IMR-90 (cell line): ENCODE measurements around the gene RMND1. TPM values are rescaled to one million over a fixed set of nuclear protein-coding genes. Genes with fewer than 3 reads are reported as not detected.
A peak's percentile ranks its signal among the peaks of the same experiment; 100 is the strongest.

ENCODE experiments used
- ATAC-seq: fragments of 200-7000 bp; cut with Tn5 transposase; 2 replicates; pipeline ENCODE4 v1.9.1; 2020; ENCODE audit warnings: low read depth, mild to moderate bottlenecking, moderate library complexity
- BruUV-seq: library from RNA; stranded (reverse); fragments of 400-500 nt; replicated peaks from 2 replicates; lab custom pipeline; 2021; lab: Mats Ljungman, UMichigan
- CTCF ChIA-PET: fragments of 300-600 bp; formaldehyde crosslinking; extraction: SDS; loops from one replicate; lab custom pipeline; 2021; ENCODE audit warnings: antibody characterized with exemption; lab: Yijun Ruan, JAX
- POLR2A ChIA-PET: fragments of 300-600 bp; sonication (Branson Sonifier 250); formaldehyde crosslinking; loops from one replicate; lab custom pipeline; 2022; ENCODE audit warnings: antibody characterized with exemption; ENCODE audit not compliant: unreplicated experiment; lab: Charles Lee
- DNase-seq: peaks from one replicate; pipeline ENCODE4 v3.0.0; 2013
- H2AFZ ChIP-seq: replicated peaks from 2 replicates; pipeline ENCODE3; 2013; ENCODE audit warnings: low read length, mild to moderate bottlenecking; ENCODE audit not compliant: poor library complexity
- H2AK5ac ChIP-seq: 2 replicates; pipeline ENCODE4 v1.6.1; 2013; ENCODE audit warnings: low read depth, low read length, inconsistent platforms
- H2AK9ac ChIP-seq: replicated peaks from 2 replicates; pipeline ENCODE3; 2013; ENCODE audit warnings: mild to moderate bottlenecking, low read depth, low read length, moderate library complexity; ENCODE audit not compliant: poor library complexity
- H2BK120ac ChIP-seq: 2 replicates; pipeline ENCODE4 v1.6.1; 2013; ENCODE audit warnings: low read depth, low read length, inconsistent platforms
- H2BK15ac ChIP-seq: 3 replicates; pipeline ENCODE4 v1.6.1; 2013; ENCODE audit warnings: low read depth, low read length, inconsistent platforms
- H2BK20ac ChIP-seq: 2 replicates; pipeline ENCODE4 v1.6.1; 2013; ENCODE audit warnings: low read depth, mild to moderate bottlenecking, inconsistent platforms, low read length, moderate library complexity
- H2BK5ac ChIP-seq: 2 replicates; pipeline ENCODE4 v1.6.1; 2013; ENCODE audit warnings: mild to moderate bottlenecking, low read depth, low read length, inconsistent platforms; ENCODE audit not compliant: poor library complexity, severe bottlenecking
- H3K14ac ChIP-seq: replicated peaks from 2 replicates; pipeline ENCODE4 v1.6.1; 2013; ENCODE audit warnings: low read depth, low read length, inconsistent platforms
- H3K18ac ChIP-seq: 2 replicates; pipeline ENCODE4 v1.6.1; 2013; ENCODE audit warnings: low read depth, low read length, control low read depth
- H3K23ac ChIP-seq: 2 replicates; pipeline ENCODE4 v1.6.1; 2013; ENCODE audit warnings: low read depth, low read length, inconsistent platforms
- H3K27ac ChIP-seq: 2 replicates; pipeline ENCODE4 v1.5.1; 2013; ENCODE audit warnings: mild to moderate bottlenecking, control low read depth, low read length; ENCODE audit not compliant: insufficient read depth
- H3K27me3 ChIP-seq: 2 replicates; pipeline ENCODE4 v1.6.1; 2013; ENCODE audit warnings: low read length; ENCODE audit not compliant: control insufficient read depth, insufficient read depth
- H3K36me3 ChIP-seq: 2 replicates; pipeline ENCODE4 v1.6.1; 2013; ENCODE audit warnings: low read length, mixed read lengths; ENCODE audit not compliant: control insufficient read depth, insufficient read depth
- H3K4ac ChIP-seq: 2 replicates; pipeline ENCODE4 v1.6.1; 2013; ENCODE audit warnings: low read depth, low read length, inconsistent platforms
- H3K4me1 ChIP-seq: 2 replicates; pipeline ENCODE4 v1.6.1; 2013; ENCODE audit warnings: low read length, mixed read lengths; ENCODE audit not compliant: control insufficient read depth, insufficient read depth
- H3K4me2 ChIP-seq: 2 replicates; pipeline ENCODE4 v1.6.1; 2013; ENCODE audit warnings: low read depth, mild to moderate bottlenecking, control low read depth, low read length, moderate library complexity
- H3K4me3 ChIP-seq: 2 replicates; pipeline ENCODE4 v1.5.1; 2013; ENCODE audit warnings: low read depth, mild to moderate bottlenecking, control low read depth, low read length, moderate library complexity; ENCODE audit not compliant: insufficient read depth
- H3K56ac ChIP-seq: 2 replicates; pipeline ENCODE4 v1.6.1; 2013; ENCODE audit warnings: low read length, inconsistent platforms; ENCODE audit not compliant: insufficient read depth; ENCODE audit errors: extremely low read depth
- H3K79me1 ChIP-seq, 2 experiments: 2 replicates each; pipeline ENCODE4 v1.6.1; 2013; ENCODE audit warnings: low read length in 2 of 2, inconsistent platforms in 1 of 2, low read depth in 1 of 2
- H3K9ac ChIP-seq: 2 replicates; pipeline ENCODE4 v1.6.1; 2013; ENCODE audit warnings: low read depth, low read length, control low read depth
- H3K9me1 ChIP-seq: 2 replicates; pipeline ENCODE4 v1.6.1; 2013; ENCODE audit warnings: low read length, inconsistent platforms; ENCODE audit not compliant: insufficient read depth
- H3K9me3 ChIP-seq: 2 replicates; pipeline ENCODE4 v1.6.1; 2013; ENCODE audit warnings: low read length; ENCODE audit not compliant: control insufficient read depth, insufficient read depth
- H4K20me1 ChIP-seq: 2 replicates; pipeline ENCODE4 v1.6.1; 2013; ENCODE audit warnings: low read length, inconsistent platforms; ENCODE audit not compliant: insufficient read depth
- H4K5ac ChIP-seq: 2 replicates; pipeline ENCODE4 v1.6.1; 2013; ENCODE audit warnings: mild to moderate bottlenecking, low read depth, low read length, control low read depth
- H4K8ac ChIP-seq, 2 experiments: 2 replicates each; pipeline ENCODE4 v1.6.1; 2013; ENCODE audit warnings: low read depth in 2 of 2, low read length in 2 of 2, control low read depth in 1 of 2, inconsistent platforms in 1 of 2
- H4K91ac ChIP-seq: 2 replicates; pipeline ENCODE4 v1.6.1; 2013; ENCODE audit warnings: low read depth, low read length, inconsistent platforms; ENCODE audit not compliant: insufficient read depth
- CEBPB ChIP-seq: IDR thresholded peaks from 2 replicates; pipeline ENCODE4 v1.6.1; 2012; ENCODE audit warnings: low read depth, low read length, improper control_type of control experiment
- FOS ChIP-seq: fragments of 150-350 bp; IDR thresholded peaks from 2 replicates; pipeline ENCODE4 v1.6.1; 2016; ENCODE audit warnings: low read depth, low read length
- MXI1 ChIP-seq: IDR thresholded peaks from 2 replicates; pipeline ENCODE4 v1.6.1; 2012; ENCODE audit warnings: low read depth, mild to moderate bottlenecking, low read length, moderate library complexity, borderline replicate concordance
- POLR2A ChIP-seq: IDR thresholded peaks from 2 replicates; pipeline ENCODE4 v1.6.1; 2012; ENCODE audit warnings: mild to moderate bottlenecking, low read depth, low read length
- RAD21 ChIP-seq: IDR thresholded peaks from 2 replicates; pipeline ENCODE4 v1.6.1; 2012; ENCODE audit warnings: low read length, improper control_type of control experiment
- RFX5 ChIP-seq: IDR thresholded peaks from 2 replicates; pipeline ENCODE4 v1.8.0; 2012; ENCODE audit warnings: low read depth, mild to moderate bottlenecking, low read length, moderate library complexity
- dilution Hi-C: fragments of 300-500 bp; cut with HindIII; formaldehyde crosslinking; loops from one replicate; pipeline ENCODE4 v1.14.3; 2018; ENCODE audit warnings: low sequenced_read_pairs; ENCODE audit not compliant: unreplicated experiment
- in situ Hi-C: fragments of 300-500 bp; cut with MboI; formaldehyde crosslinking; loops from 3 replicates; pipeline ENCODE4 v1.14.3; 2019; ENCODE audit warnings: low sequenced_read_pairs, inconsistent platforms, mixed read lengths
- intact Hi-C: fragments of 100-400 bp; cut with micrococcal nuclease; formaldehyde crosslinking; loops from 2 replicates; pipeline ENCODE4 v1.10.0; 2022
- polyA plus RNA-seq, 3 experiments: library from polyadenylated mRNA; depleted of rRNA; stranded (reverse); fragments of >200 nt; gene quantifications; 2 replicates each; pipeline ENCODE4 v1.2.3, GENCODE V29; 2012; ENCODE audit warnings: low replicate concordance in 1 of 3
- total RNA-seq: library from RNA; depleted of rRNA; stranded (reverse); fragments of >200 nt; gene quantifications from 2 replicates; pipeline ENCODE4 v1.2.3, GENCODE V29; 2012
- TF ChIP-seq, protein P1 (sequence below): fragments of 150-350 bp; IDR thresholded peaks from 2 replicates; pipeline ENCODE4 v1.6.1; 2017; ENCODE audit warnings: mild to moderate bottlenecking, antibody characterized with exemption, low read length, low read depth
- TF ChIP-seq, protein P2 (sequence below): fragments of 150-350 bp; IDR thresholded peaks from 2 replicates; pipeline ENCODE4 v1.6.1; 2016; ENCODE audit warnings: low read depth, mild to moderate bottlenecking, low read length, moderate library complexity, borderline replicate concordance

RMND1 gene
- total and polyA plus RNA-seq, 2 of the 4 experiments (the other 2 are of a cell fraction) = 13.1 to 24.6 TPM

DNA sequence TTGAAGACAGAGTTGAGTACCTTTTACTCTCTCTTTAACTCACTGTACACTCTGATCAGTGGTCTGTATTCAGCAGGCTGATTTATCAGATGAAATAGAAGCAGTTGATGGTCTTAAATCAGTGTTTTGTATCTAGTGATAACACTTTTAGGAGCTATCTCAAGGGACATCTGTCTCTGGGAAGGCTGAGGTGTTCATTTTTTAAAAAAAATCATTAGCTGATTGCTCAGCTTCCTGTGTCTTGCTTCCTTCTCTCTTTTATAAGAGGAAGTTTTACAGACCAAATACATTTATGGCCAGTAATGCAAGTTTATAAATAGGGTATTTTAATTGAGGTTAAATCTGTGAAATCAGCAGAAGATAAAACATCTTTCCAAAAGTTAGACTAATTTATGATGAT, 29.9 kb upstream of the RMND1 start:
- 0 out of 2 replicates have a peak, but pooled peaks cover 3% of the 10 kb centered on the region for H3K9me1 ChIP-seq
- no peak overlapping the region for H3K9ac ChIP-seq
- H3K9me3 ChIP-seq = no peaks in the 10 kb centered on the region
- H3K18ac ChIP-seq = peak overlapping the region; percentile 81; the same call in 1 of the 2 replicates
- no peaks in the 10 kb centered on the region for H4K20me1 ChIP-seq
- H4K5ac ChIP-seq = peak overlapping the region; percentile 93; the same call in 1 of the 2 replicates
- H4K91ac ChIP-seq = no peak overlapping the region
- H2BK15ac ChIP-seq = 0 out of 3 replicates have a peak overlapping the region, but pooled peaks have one; percentile 14
- no TSS peak for BruUV-seq
- CTCF ChIA-PET = interaction anchor here (1.7 kb wide), 1 partner anchor 41 kb away, joined by 3 read pairs; no protein-coding TSS in a partner anchor
- H3K27ac ChIP-seq = no peak overlapping the region
- H2BK5ac ChIP-seq = peak overlapping the region; percentile 12
- in situ Hi-C loops (no loop called here), dilution Hi-C loops (no loop called here), intact Hi-C loops (no loop called here)
- H4K8ac ChIP-seq = no peak overlapping the region; a peak in 1 of 4 replicates
- no peaks in the 10 kb centered on the region for H3K79me1 ChIP-seq
- H2BK120ac ChIP-seq = no peak overlapping the region
- no peak overlapping the region for H3K14ac ChIP-seq
- H2AK9ac ChIP-seq = no peak overlapping the region
- TF ChIP-seq RAD21 (no peak), MXI1 (no peak), CEBPB (no peak), POLR2A (no peak), FOS (no peak), RFX5 (no peak)
- TF ChIP-seq, protein P1, sequence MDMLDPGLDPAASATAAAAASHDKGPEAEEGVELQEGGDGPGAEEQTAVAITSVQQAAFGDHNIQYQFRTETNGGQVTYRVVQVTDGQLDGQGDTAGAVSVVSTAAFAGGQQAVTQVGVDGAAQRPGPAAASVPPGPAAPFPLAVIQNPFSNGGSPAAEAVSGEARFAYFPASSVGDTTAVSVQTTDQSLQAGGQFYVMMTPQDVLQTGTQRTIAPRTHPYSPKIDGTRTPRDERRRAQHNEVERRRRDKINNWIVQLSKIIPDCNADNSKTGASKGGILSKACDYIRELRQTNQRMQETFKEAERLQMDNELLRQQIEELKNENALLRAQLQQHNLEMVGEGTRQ = no peak
- TF ChIP-seq, protein P2, sequence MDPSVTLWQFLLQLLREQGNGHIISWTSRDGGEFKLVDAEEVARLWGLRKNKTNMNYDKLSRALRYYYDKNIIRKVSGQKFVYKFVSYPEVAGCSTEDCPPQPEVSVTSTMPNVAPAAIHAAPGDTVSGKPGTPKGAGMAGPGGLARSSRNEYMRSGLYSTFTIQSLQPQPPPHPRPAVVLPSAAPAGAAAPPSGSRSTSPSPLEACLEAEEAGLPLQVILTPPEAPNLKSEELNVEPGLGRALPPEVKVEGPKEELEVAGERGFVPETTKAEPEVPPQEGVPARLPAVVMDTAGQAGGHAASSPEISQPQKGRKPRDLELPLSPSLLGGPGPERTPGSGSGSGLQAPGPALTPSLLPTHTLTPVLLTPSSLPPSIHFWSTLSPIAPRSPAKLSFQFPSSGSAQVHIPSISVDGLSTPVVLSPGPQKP = no peak
- ATAC-seq (no peak), DNase-seq (no peak)
- POLR2A ChIA-PET = interaction anchor here (0.7 kb wide), 1 partner anchor 96 kb away, joined by 3 read pairs; no protein-coding TSS in a partner anchor
- H3K23ac ChIP-seq = no peak overlapping the region
- no peak overlapping the region for H2BK20ac ChIP-seq
- no peak overlapping the region for H3K4me3 ChIP-seq
- H2AK5ac ChIP-seq = no peak overlapping the region
- no peak overlapping the region for H3K56ac ChIP-seq
- no peaks in the 10 kb centered on the region for H3K36me3 ChIP-seq
- no peaks in the 10 kb centered on the region for H3K27me3 ChIP-seq
- H2AFZ ChIP-seq = no peak overlapping the region
- H3K4ac ChIP-seq = no peak overlapping the region
- H3K4me2 ChIP-seq = no peak overlapping the region
- H3K4me1 ChIP-seq = peaks cover 6% of the 10 kb centered on the region; the same call in 1 of the 2 replicates
